A673 (cell line): Measurements from ENCODE around the gene ADTRP.

ENCODE experiments used
- EZH2 ChIP-seq: fragments of 200-600 bp; sonication (generic); IDR thresholded peaks from 2 replicates; pipeline ENCODE4 v1.6.1; 2017; ENCODE audit warnings: borderline replicate concordance, low read depth, mild to moderate bottlenecking, mixed read lengths, antibody characterized with exemption, low read length; ENCODE audit not compliant: poor library complexity, severe bottlenecking
- TF ChIP-seq, protein P1 (sequence below): fragments of 300-800, 200-600 bp; sonication (generic); conservative IDR thresholded peaks from 2 replicates; pipeline ENCODE4 v1.5.1; 2017; ENCODE audit warnings: low read depth, mild to moderate bottlenecking, antibody characterized with exemption, low read length, moderate library complexity, mixed read lengths

DNA sequence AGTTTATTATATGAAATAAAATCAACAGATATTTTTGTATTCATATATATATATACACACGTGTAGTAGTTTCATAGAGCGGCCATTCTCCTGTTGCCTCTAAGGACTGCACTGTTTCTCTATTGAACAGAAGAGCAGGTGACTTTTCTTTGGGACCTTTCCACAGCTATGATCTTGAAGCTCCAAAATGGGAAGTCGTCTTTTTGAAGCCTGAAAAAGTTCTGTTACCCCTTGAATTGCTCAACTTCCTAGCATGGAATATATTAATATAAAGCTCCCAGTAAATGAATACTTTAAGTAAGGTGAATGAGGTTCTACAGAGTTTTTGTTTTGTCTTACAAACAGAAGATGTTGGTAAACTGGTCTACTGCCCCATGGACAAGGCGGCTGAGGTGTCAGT, 42.2 kb upstream of the ADTRP start:
- TF ChIP-seq, protein P1, sequence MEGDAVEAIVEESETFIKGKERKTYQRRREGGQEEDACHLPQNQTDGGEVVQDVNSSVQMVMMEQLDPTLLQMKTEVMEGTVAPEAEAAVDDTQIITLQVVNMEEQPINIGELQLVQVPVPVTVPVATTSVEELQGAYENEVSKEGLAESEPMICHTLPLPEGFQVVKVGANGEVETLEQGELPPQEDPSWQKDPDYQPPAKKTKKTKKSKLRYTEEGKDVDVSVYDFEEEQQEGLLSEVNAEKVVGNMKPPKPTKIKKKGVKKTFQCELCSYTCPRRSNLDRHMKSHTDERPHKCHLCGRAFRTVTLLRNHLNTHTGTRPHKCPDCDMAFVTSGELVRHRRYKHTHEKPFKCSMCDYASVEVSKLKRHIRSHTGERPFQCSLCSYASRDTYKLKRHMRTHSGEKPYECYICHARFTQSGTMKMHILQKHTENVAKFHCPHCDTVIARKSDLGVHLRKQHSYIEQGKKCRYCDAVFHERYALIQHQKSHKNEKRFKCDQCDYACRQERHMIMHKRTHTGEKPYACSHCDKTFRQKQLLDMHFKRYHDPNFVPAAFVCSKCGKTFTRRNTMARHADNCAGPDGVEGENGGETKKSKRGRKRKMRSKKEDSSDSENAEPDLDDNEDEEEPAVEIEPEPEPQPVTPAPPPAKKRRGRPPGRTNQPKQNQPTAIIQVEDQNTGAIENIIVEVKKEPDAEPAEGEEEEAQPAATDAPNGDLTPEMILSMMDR = no peak
- no peak for TF ChIP-seq EZH2
